ENCODE data around the gene NFKB2. TPM values are rescaled to one million over a fixed set of nuclear protein-coding genes. Genes with fewer than 3 reads are reported as not detected.

The NFKB2 gene
- total RNA-seq, 2 experiments from 2014 or later = 240 to 256 TPM

- Mint-ChIP-seq H3K27ac (peak overlapping the region; percentile 82), H3K27me3 (peaks cover 4% of the 10 kb centered on the region)
Measured at GRCh38 chr10:102423372-102423968, 28.0 kb downstream of the NFKB2 start.

GRCh38 chr10:102424145-102424544, 28.6 kb downstream of the NFKB2 start:
- no peak for TF ChIP-seq CTCF (IDR thresholded peaks at IDR 0.05)
- H3K27ac Mint-ChIP-seq = no peak overlapping the region
- ChIA-PET CTCF (no interaction called here), POLR2A (interaction anchor here (1.0 to 5.6 kb wide), 2 partner anchors 8 to 26 kb away, joined by 6 to 92 read pairs; partner anchors contain the start of gene CUEDC2)
- H3K4me3 Mint-ChIP-seq = peak overlapping the region; percentile 69
- no peak overlapping the region for H3K27ac ChIP-seq (ENCODE audit: low read depth in 1 of 2, low read length in 2 of 2)
- H3K4me3 ChIP-seq (ENCODE audit: low read length) = no peak overlapping the region
- peaks cover 4% of the 10 kb centered on the region for H3K27me3 Mint-ChIP-seq
- H3K4me1 ChIP-seq (ENCODE audit: insufficient read depth, low read length) = peaks cover 40% of the 10 kb centered on the region
- intact Hi-C loops (cut with DNase I, micrococcal nuclease) = loop anchor here in 1 of 2 experiments (5.0 kb wide), 1 partner anchor 78 kb away; the partner anchor contains the start of genes ACTR1A and SUFU
- no peak for DNase-seq
- H3K9me3 Mint-ChIP-seq = no peaks in the 10 kb centered on the region
- peaks cover 18% of the 10 kb centered on the region for H3K36me3 ChIP-seq (ENCODE audit: insufficient read depth, low read length)
- peaks cover 33% of the 10 kb centered on the region for H3K36me3 Mint-ChIP-seq (ENCODE audit: low read depth)
- no peak for ATAC-seq (ENCODE audit: poor library complexity)
- no peaks in the 10 kb centered on the region for H3K9me3 ChIP-seq (ENCODE audit: control insufficient read depth in 1 of 2, insufficient read depth in 1 of 2, low read length in 2 of 2)
- peaks cover 36% of the 10 kb centered on the region for H3K4me1 Mint-ChIP-seq (ENCODE audit: low read depth)
- H3K27me3 ChIP-seq (ENCODE audit: control insufficient read depth in 1 of 2, insufficient read depth in 2 of 2, low read length in 2 of 2) = no peaks in the 10 kb centered on the region

More at GRCh38 chr10:102423372-102423968, 28.0 kb downstream of the NFKB2 start:
- no peaks in the 10 kb centered on the region for H3K9me3 Mint-ChIP-seq
- DNase-seq (no peak), ATAC-seq (ENCODE audit: poor library complexity) (no peak)
- peaks cover 18% of the 10 kb centered on the region for H3K36me3 ChIP-seq (ENCODE audit: insufficient read depth, low read length)
- CTCF ChIA-PET = interaction anchor here (0.7 to 3.9 kb wide), 9 partner anchors 10 to 193 kb away, joined by 3 to 26 read pairs (median 7); partner anchors contain the start of genes C10orf95 and NFKB2
- no peak for TF ChIP-seq CTCF (IDR thresholded peaks at IDR 0.05)
- peaks cover 0 to 4% of the 10 kb centered on the region in 2 experiments for H3K9me3 ChIP-seq (ENCODE audit: control insufficient read depth in 1 of 2, insufficient read depth in 1 of 2, low read length in 2 of 2)
- H3K4me3 ChIP-seq (ENCODE audit: low read length) = no peak overlapping the region
- peaks cover 40% of the 10 kb centered on the region for H3K4me1 Mint-ChIP-seq (ENCODE audit: low read depth)
- intact Hi-C loops (cut with DNase I, micrococcal nuclease) = loop anchor here in 1 of 2 experiments (2.0 to 5.0 kb wide), 2 partner anchors 49 to 79 kb away; partner anchors contain the start of genes ACTR1A and SUFU
- peaks cover 33% of the 10 kb centered on the region for H3K36me3 Mint-ChIP-seq (ENCODE audit: low read depth)
- peaks cover 46% of the 10 kb centered on the region for H3K4me1 ChIP-seq (ENCODE audit: insufficient read depth, low read length)
- H3K27ac ChIP-seq (ENCODE audit: low read depth in 1 of 2, low read length in 2 of 2) = no peak overlapping the region
- peaks cover under 1% of the 10 kb centered on the region in 2 experiments for H3K27me3 ChIP-seq (ENCODE audit: control insufficient read depth in 1 of 2, insufficient read depth in 2 of 2, low read length in 2 of 2)
- peak overlapping the region; percentile 69 for H3K4me3 Mint-ChIP-seq
- POLR2A ChIA-PET = interaction anchor here (1.0 to 5.6 kb wide), 5 partner anchors 9 to 29 kb away, joined by 6 to 94 read pairs (median 71); partner anchors contain the start of genes C10orf95, CUEDC2 and NFKB2

- ATAC-seq (ENCODE audit: poor library complexity) = no peak
- CTCF ChIA-PET = no interaction called here
- no peak overlapping the region for H3K27ac Mint-ChIP-seq
- Histone ChIP-seq H3K4me3 (ENCODE audit: low read length) (no peak overlapping the region), H3K27ac (ENCODE audit: low read depth in 1 of 2, low read length in 2 of 2) (no peak overlapping the region), H3K9me3 (ENCODE audit: control insufficient read depth in 1 of 2, insufficient read depth in 1 of 2, low read length in 2 of 2) (no peaks in the 10 kb centered on the region), H3K27me3 (ENCODE audit: control insufficient read depth in 1 of 2, insufficient read depth in 2 of 2, low read length in 2 of 2) (no peaks in the 10 kb centered on the region), H3K4me1 (ENCODE audit: insufficient read depth, low read length) (peaks cover 33% of the 10 kb centered on the region), H3K36me3 (ENCODE audit: insufficient read depth, low read length) (peaks cover 18% of the 10 kb centered on the region)
- intact Hi-C loops (cut with DNase I, micrococcal nuclease) = loop anchor here in 1 of 2 experiments (5.0 kb wide), 1 partner anchor 77 kb away; the partner anchor contains the start of genes ACTR1A and SUFU
- no peak overlapping the region for H3K4me3 Mint-ChIP-seq
- no peak for DNase-seq
- TF ChIP-seq CTCF (IDR thresholded peaks at IDR 0.05) = no peak
- H3K9me3 Mint-ChIP-seq = no peaks in the 10 kb centered on the region
- POLR2A ChIA-PET = no interaction called here
- H3K4me1 Mint-ChIP-seq (ENCODE audit: low read depth) = peaks cover 30% of the 10 kb centered on the region
- H3K36me3 Mint-ChIP-seq (ENCODE audit: low read depth) = peaks cover 33% of the 10 kb centered on the region
- H3K27me3 Mint-ChIP-seq = peaks cover 4% of the 10 kb centered on the region
Measured at GRCh38 chr10:102424916-102425315, 29.4 kb downstream of the NFKB2 start.
